DND-41 (cell line): ENCODE results near the gene SPACA4.

ENCODE experiments used
- ATAC-seq: fragments of 200-7000 bp; cut with Tn5 transposase; 3 replicates; pipeline ENCODE4 v1.9.1; 2021; ENCODE audit warnings: low read depth; ENCODE audit not compliant: insufficient read depth
- DNase-seq: peaks from one replicate; pipeline ENCODE4 v3.0.0-alpha.2; 2020
- H2AFZ ChIP-seq: 2 replicates; pipeline ENCODE4 v1.6.0; 2012; ENCODE audit warnings: low read depth, low read length
- H3K27ac ChIP-seq: 2 replicates; pipeline ENCODE4 v1.5.1; 2012; ENCODE audit warnings: low read length, inconsistent platforms
- H3K27me3 ChIP-seq: fragments of 200-600 bp; sonication (generic); 2 replicates; pipeline ENCODE4 v1.6.0; 2012; ENCODE audit warnings: low read length, mild to moderate bottlenecking, inconsistent platforms; ENCODE audit not compliant: insufficient read depth, poor library complexity
- H3K36me3 ChIP-seq: 2 replicates; pipeline ENCODE4 v1.5.1; 2012; ENCODE audit warnings: low read length, inconsistent platforms; ENCODE audit not compliant: insufficient read depth
- H3K4me1 ChIP-seq: 2 replicates; pipeline ENCODE4 v1.5.1; 2012; ENCODE audit warnings: mild to moderate bottlenecking, low read length; ENCODE audit not compliant: insufficient read depth
- H3K4me2 ChIP-seq: 2 replicates; pipeline ENCODE4 v1.6.0; 2012; ENCODE audit warnings: mild to moderate bottlenecking, moderate library complexity, low read length, inconsistent platforms; ENCODE audit not compliant: insufficient read depth
- H3K4me3 ChIP-seq, 2 experiments: fragments of 200-600 bp in 1 of 2; shearing (Covaris generic) in 1 of 2; 2 replicates each; pipeline ENCODE4 v1.5.1; 2012 to 2016; ENCODE audit warnings: inconsistent platforms in 2 of 2, low read length in 2 of 2, mild to moderate bottlenecking in 2 of 2, low read depth in 1 of 2, moderate library complexity in 1 of 2
- H3K79me2 ChIP-seq: 2 replicates; pipeline ENCODE4 v1.6.0; 2012; ENCODE audit warnings: low read length, inconsistent platforms; ENCODE audit not compliant: insufficient read depth
- H3K9ac ChIP-seq: 2 replicates; pipeline ENCODE4 v1.6.0; 2012; ENCODE audit warnings: low read depth, mild to moderate bottlenecking, inconsistent platforms, low read length, moderate library complexity
- H3K9me3 ChIP-seq: 2 replicates; pipeline ENCODE4 v1.5.1; 2012; ENCODE audit warnings: low read length, moderate library complexity, mild to moderate bottlenecking, inconsistent platforms; ENCODE audit not compliant: insufficient read depth, severe bottlenecking
- H4K20me1 ChIP-seq: 2 replicates; pipeline ENCODE4 v1.6.0; 2012; ENCODE audit warnings: low read length; ENCODE audit not compliant: insufficient read depth
- CTCF ChIP-seq: IDR thresholded peaks from 2 replicates; pipeline ENCODE4 v1.5.1; 2012; ENCODE audit warnings: borderline replicate concordance, low read length, moderate library complexity, mild to moderate bottlenecking; ENCODE audit not compliant: poor library complexity, severe bottlenecking; ENCODE audit errors: extremely low read depth
- EZH2 ChIP-seq: IDR thresholded peaks from 3 replicates; pipeline ENCODE4 v1.6.1; 2012; ENCODE audit warnings: borderline replicate concordance, low read depth, mild to moderate bottlenecking, moderate library complexity, low read length, inconsistent platforms; ENCODE audit not compliant: severe bottlenecking

The SPACA4 gene

DNA sequence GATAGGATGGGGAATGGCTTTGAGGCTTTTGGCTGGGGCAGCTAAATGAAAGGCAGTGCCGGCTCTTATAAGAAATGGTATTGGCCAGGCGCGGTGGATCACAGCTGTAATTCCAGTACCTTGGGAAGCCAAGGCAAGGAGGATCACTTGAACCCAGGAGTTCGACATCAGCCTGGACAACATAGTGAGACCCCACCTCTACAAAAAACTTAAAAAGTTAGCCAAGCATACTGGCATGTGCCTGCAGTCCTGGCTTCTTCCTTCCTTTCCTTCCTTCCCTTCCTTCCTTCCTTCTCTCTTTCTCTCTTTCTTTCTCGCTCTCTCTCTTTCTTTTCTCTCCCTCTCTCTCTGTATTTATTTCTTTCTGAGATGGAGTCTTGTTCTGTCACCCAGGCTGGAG, 36.3 kb downstream of the SPACA4 start:
- Histone ChIP-seq H3K27me3 (no peaks in the 10 kb centered on the region), H3K4me3 (no peak overlapping the region), H2AFZ (no peak overlapping the region), H3K9ac (no peak overlapping the region), H4K20me1 (no peaks in the 10 kb centered on the region), H3K4me2 (no peak overlapping the region), H3K27ac (no peak overlapping the region), H3K4me1 (peaks cover 37% of the 10 kb centered on the region), H3K36me3 (no peaks in the 10 kb centered on the region), H3K79me2 (no peaks in the 10 kb centered on the region), H3K9me3 (no peaks in the 10 kb centered on the region)
- TF ChIP-seq CTCF: no peak
- TF ChIP-seq EZH2: no peak
- ATAC-seq: no peak
- DNase-seq: no peak

- Histone ChIP-seq H3K79me2 (no peaks in the 10 kb centered on the region), H4K20me1 (no peaks in the 10 kb centered on the region), H3K27ac (no peak overlapping the region), H2AFZ (no peak overlapping the region), H3K4me1 (peaks cover 40% of the 10 kb centered on the region), H3K4me2 (no peak overlapping the region), H3K9me3 (no peaks in the 10 kb centered on the region), H3K36me3 (no peaks in the 10 kb centered on the region), H3K27me3 (no peaks in the 10 kb centered on the region), H3K9ac (no peak overlapping the region), H3K4me3 (no peak overlapping the region)
- TF ChIP-seq CTCF (no peak), EZH2 (no peak)
- DNase-seq (no peak), ATAC-seq (no peak)
Measured at GRCh38 chr19:48644355-48644754, 37.8 kb downstream of the SPACA4 start.

DNA sequence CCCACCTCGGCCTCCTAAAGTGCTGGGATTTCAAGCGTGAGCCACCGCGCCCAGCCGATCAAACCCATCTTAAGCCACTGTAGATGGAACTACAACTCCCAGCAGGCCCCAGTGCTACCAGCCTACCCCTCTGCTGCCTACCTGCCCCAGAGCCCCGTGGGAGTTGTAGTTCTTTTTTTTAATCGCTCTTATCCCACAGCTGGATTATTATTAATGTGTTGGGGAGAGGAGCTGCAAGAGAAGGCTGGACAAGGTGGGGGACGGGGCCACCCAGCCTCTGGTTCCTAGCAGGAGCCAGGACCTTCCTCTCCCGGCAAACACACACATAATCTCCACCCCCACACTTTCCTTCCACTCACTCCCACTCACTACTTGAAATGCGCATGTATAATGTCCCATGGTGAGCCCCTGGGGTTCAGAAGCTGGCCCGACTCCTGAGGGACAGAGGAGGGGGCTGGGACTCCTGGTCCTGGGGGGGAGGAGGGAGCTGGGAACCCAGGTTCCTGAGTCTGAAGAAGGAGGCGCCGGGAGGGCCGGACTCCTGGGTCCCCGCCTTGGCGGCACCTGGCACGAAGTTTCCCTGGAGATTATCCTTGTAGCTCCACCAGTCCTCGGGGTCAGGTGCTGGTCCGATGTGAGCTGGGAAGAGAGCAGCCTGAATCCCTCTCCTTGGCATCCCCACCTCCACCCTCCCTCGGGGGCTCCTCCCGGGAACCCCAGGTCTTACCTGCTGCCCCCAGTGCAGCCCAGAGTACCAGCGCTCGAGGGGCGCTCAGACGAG, 38.5 kb downstream of the SPACA4 start:
- Histone ChIP-seq H3K27ac (no peak overlapping the region; the same call in 1 of the 2 replicates), H4K20me1 (no peaks in the 10 kb centered on the region), H3K9ac (peak overlapping the region; percentile 54; the same call in 1 of the 2 replicates), H3K4me2 (peak overlapping the region; percentile 70), H3K27me3 (no peaks in the 10 kb centered on the region), H3K4me3 (no peak overlapping the region; a peak in 1 of 4 replicates), H3K9me3 (no peaks in the 10 kb centered on the region), H3K36me3 (no peaks in the 10 kb centered on the region), H3K79me2 (no peaks in the 10 kb centered on the region), H2AFZ (peak overlapping the region; percentile 78; the same call in 1 of the 2 replicates), H3K4me1 (peaks cover 45% of the 10 kb centered on the region)
- peak; percentile 71 for DNase-seq
- TF ChIP-seq EZH2: no peak
- TF ChIP-seq CTCF: no peak
- peak; percentile 57 for ATAC-seq
